ENCODE measurements around the gene THOC3. TPM values are rescaled to one million over a fixed set of nuclear protein-coding genes. Genes with fewer than 3 reads are reported as not detected.
"Not testable (repeated sequence)": the region's sequence is repeated elsewhere in the genome, so short reads cannot be mapped to it uniquely, and the experiment has no call there.

Gene THOC3
- total RNA-seq, 2 experiments from 2014 or later, result 44.0 to 68.8 TPM

DNA sequence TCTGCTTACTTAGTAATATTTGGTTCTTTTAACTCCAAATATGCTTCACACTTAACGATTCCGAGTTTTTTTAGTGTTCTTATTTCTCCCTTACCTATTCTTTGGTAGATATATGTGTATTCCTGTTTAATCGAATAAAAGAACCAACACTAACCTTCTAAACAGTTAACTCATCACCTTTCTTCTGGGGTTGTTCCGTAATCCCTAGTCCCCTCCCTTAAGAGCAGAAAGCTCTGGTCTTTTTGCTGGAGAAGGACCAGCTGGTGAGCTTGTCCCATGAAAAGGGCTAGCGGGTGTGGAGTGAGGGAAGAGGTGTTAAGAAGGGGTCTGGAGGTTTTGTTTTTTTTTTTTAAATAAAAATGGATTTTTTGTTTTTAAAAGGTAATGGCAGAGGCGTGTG, 266 bp upstream of the THOC3 start:
- DNase-seq; H3K36me3 Mint-ChIP-seq (ENCODE audit: low read depth); H3K27me3 Mint-ChIP-seq; POLR2A ChIA-PET; H3K4me1 Mint-ChIP-seq; H3K27ac Mint-ChIP-seq; intact Hi-C loops (cut with DNase I, micrococcal nuclease); H3K9me3 Mint-ChIP-seq (ENCODE audit: low read depth); CTCF ChIA-PET: not testable (repeated sequence)
- ATAC-seq, result peak; percentile 45
- H3K4me3 Mint-ChIP-seq, result peak overlapping the region; percentile 75

DNA sequence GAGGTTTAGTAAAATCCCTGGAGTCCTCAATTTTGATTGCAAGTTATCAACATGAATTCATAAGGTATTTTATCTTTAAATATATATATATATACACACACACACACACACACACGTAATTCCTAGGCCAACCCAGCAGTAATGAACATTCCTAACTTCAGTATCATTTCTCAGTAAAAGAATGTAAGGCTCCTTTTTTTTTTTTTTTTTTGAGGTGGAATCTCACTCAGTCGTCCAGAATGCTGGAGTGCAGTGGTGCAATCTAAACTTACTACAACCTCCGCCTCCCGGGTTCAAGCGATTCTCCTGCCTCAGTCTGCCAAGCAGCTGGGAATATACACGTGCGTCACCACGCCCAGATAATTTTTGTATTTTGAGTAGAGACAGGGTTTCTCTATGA, 5.8 kb downstream of the THOC3 start:
- intact Hi-C loops (cut with DNase I, micrococcal nuclease); H3K9me3 Mint-ChIP-seq (ENCODE audit: low read depth); ATAC-seq; H3K27ac Mint-ChIP-seq; H3K27me3 Mint-ChIP-seq; POLR2A ChIA-PET; H3K4me1 Mint-ChIP-seq; H3K36me3 Mint-ChIP-seq (ENCODE audit: low read depth); CTCF ChIA-PET; DNase-seq; H3K4me3 Mint-ChIP-seq: not testable (repeated sequence)

DNA sequence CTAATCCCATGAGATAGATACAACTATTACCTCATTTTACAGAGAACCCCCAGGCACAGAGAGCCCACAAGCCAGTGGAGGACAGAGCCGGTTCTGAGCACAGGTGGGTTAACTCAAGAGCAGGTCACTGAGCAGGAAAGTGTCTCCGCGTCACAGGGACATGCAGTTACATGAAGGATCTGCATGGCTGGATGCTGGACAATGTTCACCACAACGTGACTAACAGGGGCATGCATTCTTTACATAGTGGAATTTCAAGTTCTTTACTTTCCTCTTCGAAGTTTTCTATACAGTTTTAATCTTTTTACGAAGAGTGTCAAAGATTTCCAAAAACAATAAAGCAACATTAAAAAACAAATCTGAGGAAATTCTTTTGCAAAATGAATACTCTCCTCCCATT, 7.9 kb downstream of the THOC3 start:
- CTCF ChIA-PET; H3K9me3 Mint-ChIP-seq (ENCODE audit: low read depth); DNase-seq; H3K4me3 Mint-ChIP-seq; POLR2A ChIA-PET; H3K27me3 Mint-ChIP-seq; H3K27ac Mint-ChIP-seq; H3K4me1 Mint-ChIP-seq; intact Hi-C loops (cut with DNase I, micrococcal nuclease); ATAC-seq; H3K36me3 Mint-ChIP-seq (ENCODE audit: low read depth): not testable (repeated sequence)

DNA sequence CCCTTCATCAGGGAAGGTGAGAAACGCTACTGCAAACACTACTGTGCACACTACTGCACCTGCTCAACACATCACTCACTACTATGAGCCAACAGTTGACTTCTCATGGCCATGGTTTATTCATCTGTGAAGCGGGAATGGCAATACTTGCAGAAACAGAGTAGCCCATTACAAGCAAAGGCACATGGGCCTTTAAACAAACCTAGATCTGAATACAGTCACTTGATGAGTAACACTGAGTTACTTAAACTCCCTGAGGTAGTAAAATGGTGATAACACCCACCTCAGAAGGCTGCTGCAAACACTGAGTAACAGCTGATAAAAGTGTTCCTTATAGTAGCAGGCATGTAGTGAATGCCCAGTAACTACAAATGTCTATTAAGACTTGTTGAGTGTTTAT, 9.6 kb downstream of the THOC3 start:
- H3K36me3 Mint-ChIP-seq (ENCODE audit: low read depth); H3K27me3 Mint-ChIP-seq; H3K4me1 Mint-ChIP-seq; DNase-seq; H3K9me3 Mint-ChIP-seq (ENCODE audit: low read depth); POLR2A ChIA-PET; H3K27ac Mint-ChIP-seq; CTCF ChIA-PET; H3K4me3 Mint-ChIP-seq; intact Hi-C loops (cut with DNase I, micrococcal nuclease): not testable (repeated sequence)
- peak; percentile 70 for ATAC-seq

DNA sequence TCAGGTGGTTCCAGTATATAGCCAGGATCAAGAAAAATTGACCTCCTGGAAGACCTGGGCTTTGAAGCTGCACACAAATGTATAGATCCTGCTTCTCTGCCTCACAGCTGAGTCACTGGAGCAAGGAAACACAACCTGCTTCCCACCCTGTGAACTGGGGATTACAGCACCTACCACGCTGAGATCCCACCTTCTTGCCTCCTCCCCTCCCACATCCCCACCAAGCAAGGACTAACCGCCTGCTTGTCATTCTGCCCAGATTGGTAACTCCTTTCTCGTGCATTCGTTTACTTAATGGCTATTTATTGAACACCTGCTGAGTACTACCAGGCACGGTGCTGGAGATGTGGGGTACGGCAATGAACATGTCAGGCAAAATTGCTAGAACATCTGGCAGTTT, 14.0 kb downstream of the THOC3 start:
- intact Hi-C loops (cut with DNase I, micrococcal nuclease); POLR2A ChIA-PET; H3K4me1 Mint-ChIP-seq; H3K27ac Mint-ChIP-seq; H3K9me3 Mint-ChIP-seq (ENCODE audit: low read depth); H3K4me3 Mint-ChIP-seq; H3K36me3 Mint-ChIP-seq (ENCODE audit: low read depth); H3K27me3 Mint-ChIP-seq; CTCF ChIA-PET; DNase-seq; ATAC-seq: not testable (repeated sequence)

DNA sequence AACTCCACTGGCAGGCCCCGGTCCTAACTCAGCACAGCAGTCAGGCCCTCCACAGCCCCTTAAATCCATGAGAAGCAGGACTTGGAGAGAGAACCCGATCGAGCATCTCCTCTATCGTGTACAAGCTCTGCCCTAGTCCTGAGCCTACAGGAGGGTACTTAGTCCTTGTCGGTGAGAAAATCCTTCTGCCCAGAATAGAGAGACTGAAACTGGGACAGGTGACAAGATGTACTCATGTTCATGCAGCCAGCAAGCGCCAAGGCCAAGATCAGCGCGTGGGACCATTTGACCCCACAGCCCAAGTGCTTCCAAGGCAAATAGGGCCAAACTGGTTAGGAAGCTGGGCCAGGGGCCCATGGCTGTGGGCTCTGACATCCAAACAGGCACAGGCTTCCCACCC, 15.3 kb downstream of the THOC3 start:
- POLR2A ChIA-PET; H3K4me1 Mint-ChIP-seq; H3K27me3 Mint-ChIP-seq; CTCF ChIA-PET; ATAC-seq; intact Hi-C loops (cut with DNase I, micrococcal nuclease); DNase-seq; H3K4me3 Mint-ChIP-seq; H3K27ac Mint-ChIP-seq; H3K36me3 Mint-ChIP-seq (ENCODE audit: low read depth); H3K9me3 Mint-ChIP-seq (ENCODE audit: low read depth): not testable (repeated sequence)

DNA sequence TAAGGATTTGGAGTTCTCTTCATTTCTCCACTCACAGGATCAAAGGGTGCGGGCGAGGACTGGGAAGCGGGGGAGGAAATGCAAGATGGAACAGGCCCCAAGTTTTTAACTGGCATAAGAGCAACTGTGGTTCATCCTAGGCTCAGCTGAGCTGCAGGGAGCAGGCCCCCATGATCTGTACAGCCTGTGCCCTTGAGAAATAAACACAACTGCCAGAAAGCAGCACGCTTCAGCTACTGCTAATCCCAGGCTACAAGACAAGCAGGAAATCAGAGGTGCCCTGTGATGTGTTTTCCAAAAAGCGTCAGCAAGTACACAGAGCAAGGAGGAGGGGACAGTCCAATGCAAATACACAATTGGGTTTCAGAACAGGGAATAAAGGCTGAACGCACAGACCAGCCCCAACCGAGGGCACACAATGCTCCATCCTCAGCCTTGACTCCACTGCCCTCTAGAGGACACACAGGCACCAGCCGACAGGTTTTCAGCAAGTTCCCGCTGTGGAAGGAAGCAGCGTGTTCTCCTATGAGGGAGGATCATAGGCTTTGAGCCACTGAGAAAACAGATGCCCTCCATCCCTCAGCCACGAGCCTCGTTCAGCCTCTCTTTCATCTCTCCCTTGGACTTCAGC, 16.7 kb downstream of the THOC3 start:
- H3K9me3 Mint-ChIP-seq (ENCODE audit: low read depth); H3K27ac Mint-ChIP-seq; H3K36me3 Mint-ChIP-seq (ENCODE audit: low read depth); CTCF ChIA-PET; POLR2A ChIA-PET; H3K27me3 Mint-ChIP-seq; H3K4me3 Mint-ChIP-seq; intact Hi-C loops (cut with DNase I, micrococcal nuclease); H3K4me1 Mint-ChIP-seq: not testable (repeated sequence)
- ATAC-seq (peak; percentile 94), DNase-seq (peak; percentile 11)

DNA sequence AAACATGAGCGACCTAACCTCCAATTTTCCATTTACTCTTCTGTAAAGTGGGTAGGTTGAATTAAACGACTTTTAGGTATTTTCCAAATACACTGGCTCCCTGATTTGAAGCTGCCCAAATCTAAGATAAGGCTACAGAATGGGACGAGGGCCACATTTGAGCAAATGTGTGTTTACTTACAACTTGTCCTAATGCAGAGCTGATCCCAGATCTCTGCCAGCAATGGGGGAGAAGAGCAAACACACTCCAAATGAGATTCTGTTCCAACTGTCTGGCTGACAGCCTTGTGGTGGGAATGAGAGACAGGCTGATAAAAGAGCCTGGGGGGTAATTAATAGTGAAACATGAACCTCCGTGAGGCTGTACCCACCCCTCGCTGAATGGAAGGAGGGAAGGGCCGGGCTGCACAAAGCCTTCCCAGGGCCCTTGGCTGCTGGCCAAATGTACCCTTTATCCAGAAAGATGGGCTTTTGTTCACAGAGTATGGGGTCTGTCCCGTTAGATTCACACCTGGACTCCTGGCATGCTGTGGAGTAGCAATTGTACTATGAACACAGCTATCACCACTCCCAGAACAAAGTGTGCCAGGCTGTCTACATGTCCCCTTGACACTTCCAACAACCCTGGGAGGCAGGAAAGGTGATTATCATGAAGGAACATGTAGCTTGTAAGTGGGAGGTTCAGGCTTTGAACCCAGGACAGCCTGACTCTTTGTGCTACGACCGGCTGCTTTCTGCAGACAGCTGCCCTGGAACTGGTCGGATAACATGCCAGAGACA, 19.6 kb downstream of the THOC3 start:
- H3K4me3 Mint-ChIP-seq; POLR2A ChIA-PET; CTCF ChIA-PET; DNase-seq; H3K27ac Mint-ChIP-seq; H3K9me3 Mint-ChIP-seq (ENCODE audit: low read depth); intact Hi-C loops (cut with DNase I, micrococcal nuclease); ATAC-seq; H3K36me3 Mint-ChIP-seq (ENCODE audit: low read depth); H3K27me3 Mint-ChIP-seq; H3K4me1 Mint-ChIP-seq: not testable (repeated sequence)

DNA sequence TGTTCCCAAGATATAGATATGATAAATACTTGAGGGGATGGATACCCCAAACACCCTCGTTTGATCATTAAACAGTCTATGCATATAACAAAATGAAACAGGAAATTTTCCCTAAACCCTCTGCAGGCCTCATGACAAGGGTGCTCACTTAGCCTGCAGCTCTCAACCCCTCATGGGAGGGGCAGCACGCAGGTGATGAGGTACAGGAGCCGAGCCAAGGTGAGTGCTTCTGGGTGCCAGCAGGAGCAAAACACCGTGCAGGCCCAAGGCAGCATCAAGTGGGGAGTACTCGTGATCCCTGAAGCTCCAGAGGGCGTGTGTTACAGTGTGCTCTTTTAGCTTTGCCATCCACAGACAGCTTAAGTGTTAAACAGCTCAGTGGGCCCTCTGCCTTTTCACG, 24.9 kb downstream of the THOC3 start:
- DNase-seq; H3K9me3 Mint-ChIP-seq (ENCODE audit: low read depth); CTCF ChIA-PET; H3K36me3 Mint-ChIP-seq (ENCODE audit: low read depth); H3K4me3 Mint-ChIP-seq; intact Hi-C loops (cut with DNase I, micrococcal nuclease); POLR2A ChIA-PET; H3K4me1 Mint-ChIP-seq; H3K27ac Mint-ChIP-seq; ATAC-seq; H3K27me3 Mint-ChIP-seq: not testable (repeated sequence)

DNA sequence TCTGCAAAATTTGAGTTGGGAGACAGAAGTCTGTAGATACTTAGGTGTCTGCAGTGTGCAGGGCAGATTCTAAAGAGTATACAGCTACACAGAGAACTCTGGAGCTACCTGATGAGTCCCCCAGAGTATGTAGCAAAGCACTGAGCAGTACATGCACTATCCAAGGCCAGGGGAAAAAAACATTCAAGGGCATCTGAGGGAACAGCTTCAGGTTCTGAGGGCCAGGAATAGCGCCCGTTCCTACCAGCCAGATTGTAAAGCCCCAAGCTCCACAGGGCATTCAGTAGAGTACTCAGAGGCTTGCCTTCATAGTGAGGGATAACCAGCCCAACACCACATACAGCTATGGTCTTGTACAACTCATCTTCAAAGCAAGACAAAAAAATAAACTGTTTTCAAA, 27.5 kb downstream of the THOC3 start:
- H3K9me3 Mint-ChIP-seq (ENCODE audit: low read depth); CTCF ChIA-PET; ATAC-seq; POLR2A ChIA-PET; H3K27me3 Mint-ChIP-seq; H3K4me3 Mint-ChIP-seq; intact Hi-C loops (cut with DNase I, micrococcal nuclease); H3K36me3 Mint-ChIP-seq (ENCODE audit: low read depth); H3K4me1 Mint-ChIP-seq; H3K27ac Mint-ChIP-seq; DNase-seq: not testable (repeated sequence)

DNA sequence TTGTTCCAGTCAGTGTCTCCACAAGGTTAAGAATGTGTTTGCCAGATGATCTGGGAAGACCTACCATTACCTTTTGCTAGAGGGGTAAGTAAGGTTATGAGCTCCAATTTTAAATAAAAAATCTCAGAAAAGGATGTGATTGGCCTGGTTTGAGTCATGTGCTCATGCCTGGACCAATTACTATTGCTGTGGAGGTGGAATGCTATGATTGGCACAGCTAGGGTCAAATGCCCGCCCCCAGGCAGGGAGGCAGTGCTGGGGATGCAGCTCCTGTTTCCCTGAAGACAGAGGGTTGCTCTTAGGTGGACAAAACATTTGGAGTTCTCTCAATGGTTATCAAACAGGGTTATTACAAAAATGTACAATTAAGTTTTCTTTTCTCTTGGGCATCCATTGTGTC, 29.6 kb downstream of the THOC3 start:
- peak; percentile 39 for ATAC-seq
- POLR2A ChIA-PET; H3K27me3 Mint-ChIP-seq; intact Hi-C loops (cut with DNase I, micrococcal nuclease); H3K9me3 Mint-ChIP-seq (ENCODE audit: low read depth); DNase-seq; H3K27ac Mint-ChIP-seq; CTCF ChIA-PET; H3K4me1 Mint-ChIP-seq; H3K4me3 Mint-ChIP-seq: not testable (repeated sequence)
- peaks cover 12% of the 10 kb centered on the region for H3K36me3 Mint-ChIP-seq (ENCODE audit: low read depth)

DNA sequence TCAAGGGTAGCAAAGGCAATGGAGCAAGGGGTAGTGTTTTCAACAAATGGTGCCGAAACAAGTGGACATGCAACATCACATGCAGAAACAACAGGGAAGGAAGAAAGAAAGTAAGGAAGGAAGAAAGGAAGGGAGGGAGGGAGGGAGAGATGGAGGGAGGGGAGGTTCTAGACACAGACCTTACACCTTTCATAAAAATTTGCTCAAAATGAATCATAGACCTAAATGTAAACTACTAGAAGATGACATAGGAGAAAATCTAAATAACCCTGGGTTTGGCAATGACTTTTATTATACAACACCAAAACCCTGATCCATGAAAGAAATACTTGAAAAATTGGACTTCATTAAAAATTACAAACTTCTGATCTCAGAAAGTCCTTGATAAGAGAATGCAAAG, 39.4 kb downstream of the THOC3 start:
- POLR2A ChIA-PET; DNase-seq; H3K4me1 Mint-ChIP-seq; intact Hi-C loops (cut with DNase I, micrococcal nuclease); H3K36me3 Mint-ChIP-seq (ENCODE audit: low read depth); H3K4me3 Mint-ChIP-seq; ATAC-seq; H3K9me3 Mint-ChIP-seq (ENCODE audit: low read depth); H3K27ac Mint-ChIP-seq; H3K27me3 Mint-ChIP-seq; CTCF ChIA-PET: not testable (repeated sequence)
